Sigmoid colon (tissue), 4 donors: Measurements from ENCODE around the gene NCKAP5.

Experiments
- POLR2A ChIP-seq, 2 donors: fragments of 450-650 bp; IDR thresholded peaks; one replicate each; pipeline ENCODE4 v1.6.1; 2016; ENCODE audit warnings: antibody characterized with exemption in 2 of 2, mild to moderate bottlenecking in 2 of 2, moderate library complexity in 2 of 2
- POLR2AphosphoS5 ChIP-seq, 4 donors: sonication (generic); formaldehyde crosslinking; IDR thresholded peaks; one replicate each; pipeline ENCODE4 v1.6.1; 2017; ENCODE audit warnings: antibody characterized with exemption in 4 of 4
- TF ChIP-seq, protein P1 (sequence below), 4 experiments: fragments of 450-650 bp in 3 of 4; fragments of 200-600 bp in 1 of 4; IDR thresholded peaks; one replicate each; pipeline ENCODE4 v1.5.1; 2016 to 2019; ENCODE audit warnings: antibody characterized with exemption in 4 of 4, mild to moderate bottlenecking in 3 of 4, moderate library complexity in 2 of 4

DNA sequence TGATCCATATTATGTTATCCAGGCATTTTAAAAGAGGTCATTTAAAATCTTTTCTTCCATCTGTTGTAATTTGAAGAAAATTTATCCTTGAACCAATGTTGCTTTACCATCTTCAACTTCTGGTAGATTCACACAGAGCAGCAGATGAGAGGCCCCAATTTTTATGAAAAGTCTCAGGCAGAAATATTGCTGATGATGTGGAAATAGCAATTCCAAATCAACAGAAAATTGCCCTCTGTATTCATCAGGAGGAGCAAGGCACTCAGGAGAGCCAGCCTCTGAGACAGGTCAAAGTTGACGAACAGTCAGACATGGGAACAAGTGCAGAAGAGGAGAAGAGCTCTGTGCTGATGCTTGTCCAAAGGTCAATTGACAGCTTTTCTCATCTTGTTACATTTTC is 444.9 kb downstream of the NCKAP5 start:
- no peak for TF ChIP-seq POLR2A (IDR thresholded peaks at IDR 0.05)
- TF ChIP-seq, protein P1, sequence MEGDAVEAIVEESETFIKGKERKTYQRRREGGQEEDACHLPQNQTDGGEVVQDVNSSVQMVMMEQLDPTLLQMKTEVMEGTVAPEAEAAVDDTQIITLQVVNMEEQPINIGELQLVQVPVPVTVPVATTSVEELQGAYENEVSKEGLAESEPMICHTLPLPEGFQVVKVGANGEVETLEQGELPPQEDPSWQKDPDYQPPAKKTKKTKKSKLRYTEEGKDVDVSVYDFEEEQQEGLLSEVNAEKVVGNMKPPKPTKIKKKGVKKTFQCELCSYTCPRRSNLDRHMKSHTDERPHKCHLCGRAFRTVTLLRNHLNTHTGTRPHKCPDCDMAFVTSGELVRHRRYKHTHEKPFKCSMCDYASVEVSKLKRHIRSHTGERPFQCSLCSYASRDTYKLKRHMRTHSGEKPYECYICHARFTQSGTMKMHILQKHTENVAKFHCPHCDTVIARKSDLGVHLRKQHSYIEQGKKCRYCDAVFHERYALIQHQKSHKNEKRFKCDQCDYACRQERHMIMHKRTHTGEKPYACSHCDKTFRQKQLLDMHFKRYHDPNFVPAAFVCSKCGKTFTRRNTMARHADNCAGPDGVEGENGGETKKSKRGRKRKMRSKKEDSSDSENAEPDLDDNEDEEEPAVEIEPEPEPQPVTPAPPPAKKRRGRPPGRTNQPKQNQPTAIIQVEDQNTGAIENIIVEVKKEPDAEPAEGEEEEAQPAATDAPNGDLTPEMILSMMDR (IDR thresholded peaks at IDR 0.05): no peak
- TF ChIP-seq POLR2AphosphoS5 (IDR thresholded peaks at IDR 0.05): no peak
